HepG2 (cell line): ENCODE data around the gene SHC1. TPM values are rescaled to one million over a fixed set of nuclear protein-coding genes. Genes with fewer than 3 reads are reported as not detected.

ENCODE experiments used
- DMAP1 ChIP-seq: IDR thresholded peaks from 2 replicates; pipeline ENCODE4 v1.6.1; 2016
- EED ChIP-seq: sonication (generic); formaldehyde crosslinking; IDR thresholded peaks from 2 replicates; pipeline ENCODE4 v1.5.0; 2020; ENCODE audit warnings: mild to moderate bottlenecking, missing genetic modification reagents
- FOXC1 ChIP-seq: sonication (generic); formaldehyde crosslinking; IDR thresholded peaks from 2 replicates; pipeline ENCODE4 v1.8.0; 2022; ENCODE audit warnings: mild to moderate bottlenecking, missing genetic modification reagents, borderline replicate concordance
- HDAC6 ChIP-seq: fragments of 200-600 bp; sonication (generic); IDR thresholded peaks from 2 replicates; pipeline ENCODE4 v1.7.0; 2017; ENCODE audit warnings: mild to moderate bottlenecking, antibody characterized with exemption, low read length, low read depth
- KDM3A ChIP-seq: IDR thresholded peaks from 2 replicates; pipeline ENCODE4 v1.6.1; 2018; ENCODE audit warnings: low read depth, missing compliant biosample characterization
- MATR3 ChIP-seq: sonication (generic); formaldehyde crosslinking; IDR thresholded peaks from 2 replicates; pipeline ENCODE4 v1.4.0; 2020; ENCODE audit warnings: missing genetic modification reagents
- THAP8 ChIP-seq: sonication (generic); formaldehyde crosslinking; IDR thresholded peaks from 2 replicates; pipeline ENCODE4 v1.5.1; 2020; ENCODE audit warnings: missing genetic modification reagents, mild to moderate bottlenecking, borderline replicate concordance
- ZMAT3 ChIP-seq: sonication (generic); formaldehyde crosslinking; conservative IDR thresholded peaks from 2 replicates; pipeline ENCODE4 v1.7.0; 2021; ENCODE audit warnings: missing genetic modification reagents
- ZNF20 ChIP-seq: sonication (generic); formaldehyde crosslinking; IDR thresholded peaks from 2 replicates; pipeline ENCODE4 v1.4.0; 2020; ENCODE audit warnings: mild to moderate bottlenecking, moderate library complexity, missing genetic modification reagents
- ZNF367 ChIP-seq: sonication (generic); formaldehyde crosslinking; IDR thresholded peaks from 2 replicates; pipeline ENCODE4 v1.4.0; 2020; ENCODE audit warnings: missing genetic modification reagents, borderline replicate concordance
- ZNF44 ChIP-seq: sonication (generic); formaldehyde crosslinking; IDR thresholded peaks from 2 replicates; pipeline ENCODE4 v1.5.1; 2020; ENCODE audit warnings: mild to moderate bottlenecking, missing genetic modification reagents
- ZNF468 ChIP-seq: sonication (generic); formaldehyde crosslinking; IDR thresholded peaks from 2 replicates; pipeline ENCODE4 v1.8.0; 2022; ENCODE audit warnings: mild to moderate bottlenecking, moderate library complexity, missing genetic modification reagents
- ZNF597 ChIP-seq: sonication (generic); formaldehyde crosslinking; IDR thresholded peaks from 2 replicates; pipeline ENCODE4 v1.5.0; 2020; ENCODE audit warnings: missing genetic modification reagents
- ZSCAN22 ChIP-seq: sonication (generic); formaldehyde crosslinking; IDR thresholded peaks from 2 replicates; pipeline ENCODE4 v1.4.0; 2020; ENCODE audit warnings: mild to moderate bottlenecking, missing genetic modification reagents
- ZSCAN30 ChIP-seq: sonication (generic); formaldehyde crosslinking; IDR thresholded peaks from 2 replicates; pipeline ENCODE4 v1.5.0; 2020; ENCODE audit warnings: mild to moderate bottlenecking, missing genetic modification reagents
- ZUFSP ChIP-seq: sonication (generic); formaldehyde crosslinking; IDR thresholded peaks from 2 replicates; pipeline ENCODE4 v1.9.0; 2021; ENCODE audit warnings: missing genetic modification reagents, mild to moderate bottlenecking, borderline replicate concordance
- polyA plus RNA-seq, 8 experiments: library from polyadenylated mRNA; depleted of rRNA in 3 of 8; stranded (reverse) in 7 of 8; unstranded in 1 of 8; fragments of >200 nt; fragmentation: Illumina TruSeq in 4 of 8; extraction: Trizol in 4 of 8; gene quantifications; 2 replicates each; pipeline versions ENCODE4 v1.2.1 to v1.2.3, GENCODE V29; 2011 to 2016; ENCODE audit warnings: low read depth in 4 of 8, missing spikeins in 1 of 8, mixed read lengths in 1 of 8; ENCODE audit not compliant: insufficient read depth in 1 of 8
- total RNA-seq, 5 experiments: library from RNA; depleted of rRNA; stranded (reverse); fragments of >200 nt; fragmentation: Illumina TruSeq; extraction: Trizol; gene quantifications; 2 replicates each; pipeline ENCODE4 v1.2.3, GENCODE V29; 2016; ENCODE audit warnings: low read depth in 1 of 5
- TF ChIP-seq, protein P1 (sequence below): sonication (generic); formaldehyde crosslinking; IDR thresholded peaks from 2 replicates; pipeline ENCODE4 v1.5.1; 2020; ENCODE audit warnings: mild to moderate bottlenecking, missing genetic modification reagents, borderline replicate concordance
- TF ChIP-seq, protein P2 (sequence below): sonication (generic); formaldehyde crosslinking; IDR thresholded peaks from 2 replicates; pipeline ENCODE4 v1.8.0; 2022; ENCODE audit warnings: mild to moderate bottlenecking, missing genetic modification reagents, moderate library complexity
- TF ChIP-seq, protein P3 (sequence below): sonication (generic); formaldehyde crosslinking; IDR thresholded peaks from 2 replicates; pipeline ENCODE4 v1.5.0; 2020; ENCODE audit warnings: mild to moderate bottlenecking, missing genetic modification reagents, borderline replicate concordance
- TF ChIP-seq, protein P4 (sequence below): fragments of 450-650 bp; IDR thresholded peaks from 2 replicates; pipeline ENCODE4 v1.6.1; 2017

The SHC1 gene
- total and polyA plus RNA-seq, 2 of the 13 experiments (the other 11 are each of a cell fraction or from before 2014, with no cell fraction given): 52.0 to 137 TPM

- TF ChIP-seq ZUFSP: no peak
- TF ChIP-seq MATR3 (CRISPR knock-in tag): no peak
- TF ChIP-seq HDAC6: no peak
- TF ChIP-seq ZSCAN30 (CRISPR knock-in tag): no peak
- no peak for TF ChIP-seq ZNF468 (CRISPR knock-in tag)
- no peak for TF ChIP-seq ZNF367 (CRISPR knock-in tag)
- TF ChIP-seq FOXC1 (CRISPR knock-in tag): peak; percentile 49; the same call in 1 of the 2 replicates
- TF ChIP-seq ZNF597 (CRISPR knock-in tag): no peak
- TF ChIP-seq THAP8 (CRISPR knock-in tag): no peak
- TF ChIP-seq, protein P1, sequence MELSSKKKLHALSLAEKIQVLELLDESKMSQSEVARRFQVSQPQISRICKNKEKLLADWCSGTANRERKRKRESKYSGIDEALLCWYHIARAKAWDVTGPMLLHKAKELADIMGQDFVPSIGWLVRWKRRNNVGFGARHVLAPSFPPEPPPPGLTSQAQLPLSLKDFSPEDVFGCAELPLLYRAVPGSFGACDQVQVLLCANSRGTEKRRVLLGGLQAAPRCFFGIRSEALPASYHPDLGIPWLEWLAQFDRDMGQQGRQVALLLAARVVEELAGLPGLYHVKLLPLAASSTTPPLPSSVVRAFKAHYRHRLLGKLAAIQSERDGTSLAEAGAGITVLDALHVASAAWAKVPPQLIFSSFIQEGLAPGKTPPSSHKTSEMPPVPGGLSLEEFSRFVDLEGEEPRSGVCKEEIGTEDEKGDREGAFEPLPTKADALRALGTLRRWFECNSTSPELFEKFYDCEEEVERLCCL: no peak
- peak; percentile 45; the same call in 1 of the 2 replicates for TF ChIP-seq DMAP1 (CRISPR knock-in tag)
- no peak for TF ChIP-seq ZNF20 (CRISPR knock-in tag)
- TF ChIP-seq, protein P2, sequence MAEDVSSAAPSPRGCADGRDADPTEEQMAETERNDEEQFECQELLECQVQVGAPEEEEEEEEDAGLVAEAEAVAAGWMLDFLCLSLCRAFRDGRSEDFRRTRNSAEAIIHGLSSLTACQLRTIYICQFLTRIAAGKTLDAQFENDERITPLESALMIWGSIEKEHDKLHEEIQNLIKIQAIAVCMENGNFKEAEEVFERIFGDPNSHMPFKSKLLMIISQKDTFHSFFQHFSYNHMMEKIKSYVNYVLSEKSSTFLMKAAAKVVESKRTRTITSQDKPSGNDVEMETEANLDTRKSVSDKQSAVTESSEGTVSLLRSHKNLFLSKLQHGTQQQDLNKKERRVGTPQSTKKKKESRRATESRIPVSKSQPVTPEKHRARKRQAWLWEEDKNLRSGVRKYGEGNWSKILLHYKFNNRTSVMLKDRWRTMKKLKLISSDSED (CRISPR knock-in tag): no peak
- TF ChIP-seq EED (CRISPR knock-in tag): no peak
- no peak for TF ChIP-seq KDM3A (CRISPR knock-in tag)
- TF ChIP-seq, protein P3, sequence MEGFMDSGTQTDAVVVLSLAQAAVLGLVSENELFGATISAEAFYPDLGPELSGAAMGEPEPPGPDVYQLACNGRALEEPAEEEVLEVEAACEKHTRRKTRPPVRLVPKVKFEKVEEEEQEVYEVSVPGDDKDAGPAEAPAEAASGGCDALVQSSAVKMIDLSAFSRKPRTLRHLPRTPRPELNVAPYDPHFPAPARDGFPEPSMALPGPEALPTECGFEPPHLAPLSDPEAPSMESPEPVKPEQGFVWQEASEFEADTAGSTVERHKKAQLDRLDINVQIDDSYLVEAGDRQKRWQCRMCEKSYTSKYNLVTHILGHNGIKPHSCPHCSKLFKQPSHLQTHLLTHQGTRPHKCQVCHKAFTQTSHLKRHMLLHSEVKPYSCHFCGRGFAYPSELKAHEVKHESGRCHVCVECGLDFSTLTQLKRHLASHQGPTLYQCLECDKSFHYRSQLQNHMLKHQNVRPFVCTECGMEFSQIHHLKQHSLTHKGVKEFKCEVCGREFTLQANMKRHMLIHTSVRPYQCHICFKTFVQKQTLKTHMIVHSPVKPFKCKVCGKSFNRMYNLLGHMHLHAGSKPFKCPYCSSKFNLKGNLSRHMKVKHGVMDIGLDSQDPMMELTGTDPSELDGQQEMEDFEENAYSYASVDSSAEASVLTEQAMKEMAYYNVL (CRISPR knock-in tag): peak; percentile 72
- no peak for TF ChIP-seq ZSCAN22
- peak; percentile 69; the same call in 1 of the 2 replicates for TF ChIP-seq ZMAT3 (CRISPR knock-in tag)
- no peak; the same call in 1 of the 2 replicates for TF ChIP-seq ZNF44 (CRISPR knock-in tag)
- TF ChIP-seq, protein P4, sequence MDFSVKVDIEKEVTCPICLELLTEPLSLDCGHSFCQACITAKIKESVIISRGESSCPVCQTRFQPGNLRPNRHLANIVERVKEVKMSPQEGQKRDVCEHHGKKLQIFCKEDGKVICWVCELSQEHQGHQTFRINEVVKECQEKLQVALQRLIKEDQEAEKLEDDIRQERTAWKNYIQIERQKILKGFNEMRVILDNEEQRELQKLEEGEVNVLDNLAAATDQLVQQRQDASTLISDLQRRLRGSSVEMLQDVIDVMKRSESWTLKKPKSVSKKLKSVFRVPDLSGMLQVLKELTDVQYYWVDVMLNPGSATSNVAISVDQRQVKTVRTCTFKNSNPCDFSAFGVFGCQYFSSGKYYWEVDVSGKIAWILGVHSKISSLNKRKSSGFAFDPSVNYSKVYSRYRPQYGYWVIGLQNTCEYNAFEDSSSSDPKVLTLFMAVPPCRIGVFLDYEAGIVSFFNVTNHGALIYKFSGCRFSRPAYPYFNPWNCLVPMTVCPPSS: no peak
Measured at GRCh38 chr1:154944401-154945159, 26.0 kb downstream of the SHC1 start (continued).
